K562 (cell line): Measurements from ENCODE around the gene PPP6C. TPM values are rescaled to one million over a fixed set of nuclear protein-coding genes. Genes with fewer than 3 reads are reported as not detected.

Experiments
- ETS1 ChIP-seq: conservative IDR thresholded peaks from 2 replicates; pipeline ENCODE4 v1.6.1; 2011; ENCODE audit warnings: low read depth, mild to moderate bottlenecking, low read length; ENCODE audit not compliant: control insufficient read depth
- ETS2 ChIP-seq: IDR thresholded peaks from 2 replicates; pipeline ENCODE4 v1.6.1; 2016; ENCODE audit warnings: borderline replicate concordance, missing genetic modification characterization, mild to moderate bottlenecking, moderate library complexity, missing compliant biosample characterization; ENCODE audit not compliant: poor library complexity, severe bottlenecking
- GABPB1 ChIP-seq: sonication (generic); formaldehyde crosslinking; IDR thresholded peaks from 2 replicates; pipeline ENCODE4 v1.8.0; 2022; ENCODE audit warnings: mild to moderate bottlenecking, missing genetic modification reagents
- GATAD2A ChIP-seq: fragments of 450-650 bp; IDR thresholded peaks from 2 replicates; pipeline ENCODE4 v1.6.1; 2017
- HDGF ChIP-seq: fragments of 450-650 bp; IDR thresholded peaks from 2 replicates; pipeline ENCODE4 v1.6.1; 2016
- HMGXB4 ChIP-seq: sonication (generic); formaldehyde crosslinking; IDR thresholded peaks from 2 replicates; pipeline ENCODE4 v1.8.1; 2023; ENCODE audit warnings: mild to moderate bottlenecking, missing genetic modification reagents
- NFE2 ChIP-seq: IDR thresholded peaks from 2 replicates; pipeline ENCODE4 v1.6.1; 2014; ENCODE audit warnings: antibody characterized with exemption, low read depth
- POLR3G ChIP-seq: IDR thresholded peaks from 2 replicates; pipeline ENCODE4 v1.6.1; 2011; ENCODE audit not compliant: insufficient read length, insufficient replicate concordance; ENCODE audit errors: extremely low read depth
- RAD51 ChIP-seq: fragments of 450-650 bp; IDR thresholded peaks from 2 replicates; pipeline ENCODE4 v1.7.1; 2016; ENCODE audit warnings: low read depth, mild to moderate bottlenecking, borderline replicate concordance
- SIRT6 ChIP-seq: IDR thresholded peaks from one replicate; pipeline ENCODE4 v1.6.1; 2012; ENCODE audit warnings: low read depth, mild to moderate bottlenecking, control low read depth, inconsistent platforms, low read length, moderate library complexity
- SMAD3 ChIP-seq: fragments of 450-650 bp; formaldehyde crosslinking; conservative IDR thresholded peaks from 2 replicates; pipeline ENCODE4 v1.4.0; 2020; ENCODE audit warnings: mild to moderate bottlenecking
- SNAPC5 ChIP-seq: fragments of 250-450 bp; sonication (Bioruptor Pico); IDR thresholded peaks from 2 replicates; pipeline ENCODE4 v1.8.0; 2021; ENCODE audit warnings: moderate library complexity, mild to moderate bottlenecking, inconsistent platforms
- THRAP3 ChIP-seq: fragments of 450-650 bp; IDR thresholded peaks from 2 replicates; pipeline ENCODE4 v1.6.1; 2016; ENCODE audit warnings: mild to moderate bottlenecking, inconsistent platforms, borderline replicate concordance
- XRCC4 ChIP-seq: IDR thresholded peaks from one replicate; pipeline ENCODE4 v1.6.1; 2011; ENCODE audit not compliant: insufficient read depth, insufficient read length; ENCODE audit errors: extremely low read depth
- ZNF175 ChIP-seq: fragments of 200-800 bp; sonication (Bioruptor generic); IDR thresholded peaks from 2 replicates; pipeline ENCODE4 v1.6.1; 2016; ENCODE audit warnings: low read depth, mild to moderate bottlenecking, missing genetic modification characterization, missing compliant biosample characterization
- ZNF23 ChIP-seq: fragments of 250-450 bp; sonication (Bioruptor Pico); IDR thresholded peaks from 2 replicates; pipeline ENCODE4 v1.4.0; 2020; ENCODE audit warnings: mild to moderate bottlenecking
- ZNF280B ChIP-seq: fragments of 250-450 bp; sonication (Bioruptor Pico); IDR thresholded peaks from 2 replicates; pipeline ENCODE4 v1.5.1; 2021; ENCODE audit warnings: mild to moderate bottlenecking
- ZNF324 ChIP-seq: fragments of 250-450 bp; sonication (Bioruptor Pico); IDR thresholded peaks from 2 replicates; pipeline ENCODE4 v1.4.0; 2020; ENCODE audit warnings: mild to moderate bottlenecking
- ZNF354B ChIP-seq: fragments of 250-450 bp; sonication (Bioruptor Pico); IDR thresholded peaks from 2 replicates; pipeline ENCODE4 v1.4.0; 2020
- ZNF609 ChIP-seq: sonication (generic); formaldehyde crosslinking; IDR thresholded peaks from 2 replicates; pipeline ENCODE4 v1.8.1; 2023; ENCODE audit warnings: missing genetic modification reagents, mild to moderate bottlenecking, borderline replicate concordance
- polyA plus RNA-seq, 8 experiments: library from polyadenylated mRNA; depleted of rRNA in 4 of 8; stranded (reverse) in 5 of 8; unstranded in 3 of 8; fragments of >200 nt; fragmentation: Nextera tagmentation in 2 of 8; fragmentation: Illumina TruSeq in 1 of 8; extraction: Ambion mirVana in 2 of 8; extraction: Trizol in 1 of 8; gene quantifications; 2 replicates each; pipeline versions ENCODE4 v1.2.1 to v1.2.3, GENCODE V29; 2011 to 2014; ENCODE audit warnings: inconsistent platforms in 1 of 8, missing spikeins in 1 of 8
- total RNA-seq, 7 experiments: library from RNA; depleted of rRNA in 6 of 7; stranded (reverse); fragments of >200 nt in 6 of 7; fragmentation: Illumina TruSeq in 2 of 7; extraction: Trizol in 2 of 7; gene quantifications; 2 replicates each; pipeline versions ENCODE4 v1.2.1 to v1.2.3, GENCODE V29; 2011 to 2021; ENCODE audit warnings: low replicate concordance in 1 of 7

PPP6C gene
- total and polyA plus RNA-seq, 9 of the 15 experiments (the other 6 are each of a cell fraction or from before 2014, with no cell fraction given) = 18.8 to 44.8 (median 38.3) TPM

GRCh38 chr9:125143377-125144090, 46.1 kb downstream of the PPP6C start, which contains the start of gene SCAI (continued):
- TF ChIP-seq SNAPC5 (no peak), RAD51 (no peak), SIRT6 (no peak), ETS1 (no peak), GABPB1 (CRISPR knock-in tag) (peak; percentile 59; the same call in 1 of the 2 replicates), ZNF280B (CRISPR knock-in tag) (no peak), NFE2 (no peak), ZNF23 (CRISPR knock-in tag) (no peak), SMAD3 (CRISPR knock-in tag) (no peak), ZNF324 (CRISPR knock-in tag) (no peak), HDGF (no peak), ZNF354B (CRISPR knock-in tag) (no peak), GATAD2A (no peak), HMGXB4 (CRISPR knock-in tag) (no peak), POLR3G (no peak), XRCC4 (no peak), ZNF175 (CRISPR knock-in tag) (no peak), ZNF609 (CRISPR knock-in tag) (no peak), ETS2 (tag) (no peak), THRAP3 (no peak)
